Measurements from ENCODE around the gene BPGM. TPM values are rescaled to one million over a fixed set of nuclear protein-coding genes. Genes with fewer than 3 reads are reported as not detected.

Gene BPGM
- polyA plus RNA-seq (2012; ENCODE audit: insufficient read depth, insufficient read length): 19.4 TPM

GRCh38 chr7:134646425-134647305, at the start of gene BPGM:
Gene BPGM, plus strand, starts transcription at chr7:134646853. Its CDS starts 14,655 bp downstream, at chr7:134661508.
- DNase-seq (ENCODE audit: low read depth, low spot score): peak; percentile 100
- H3K4me3 ChIP-seq (ENCODE audit: low read length): peak within 1 kb of the TSS; percentile 73

- DNase-seq (ENCODE audit: low read depth, low spot score): no peak
- no peak overlapping the region for H3K4me3 ChIP-seq (ENCODE audit: low read length)
These were observed 47.3 kb upstream of the BPGM start for GRCh38 chr7:134599371-134599770.

- H3K4me3 ChIP-seq (ENCODE audit: low read length): no peak overlapping the region
- no peak for DNase-seq (ENCODE audit: low read depth, low spot score)
These were observed 45.2 kb upstream of the BPGM start for GRCh38 chr7:134601459-134601858.

- peak; percentile 27 for DNase-seq (ENCODE audit: low read depth, low spot score)
- peak overlapping the region; percentile 11; the same call in 1 of the 2 replicates for H3K4me3 ChIP-seq (ENCODE audit: low read length)
These were observed 43.7 kb upstream of the BPGM start for GRCh38 chr7:134602881-134603451.

GRCh38 chr7:134605978-134606923, 40.4 kb upstream of the BPGM start:
- peak; percentile 48 for DNase-seq (ENCODE audit: low read depth, low spot score)

GRCh38 chr7:134611611-134612151, 35.0 kb upstream of the BPGM start:
- H3K4me3 ChIP-seq (ENCODE audit: low read length): no peak overlapping the region
- no peak for DNase-seq (ENCODE audit: low read depth, low spot score)

More at GRCh38 chr7:134605978-134606923, 40.4 kb upstream of the BPGM start:
- H3K4me3 ChIP-seq (ENCODE audit: low read length): no peak overlapping the region

- no peak overlapping the region for H3K4me3 ChIP-seq (ENCODE audit: low read length)
- no peak for DNase-seq (ENCODE audit: low read depth, low spot score)
These were observed 34.5 kb upstream of the BPGM start for GRCh38 chr7:134612197-134612596.

GRCh38 chr7:134613623-134614347, 32.9 kb upstream of the BPGM start:
- DNase-seq (ENCODE audit: low read depth, low spot score): no peak
- no peak overlapping the region for H3K4me3 ChIP-seq (ENCODE audit: low read length)

- DNase-seq (ENCODE audit: low read depth, low spot score): no peak
These were observed 30.0 kb upstream of the BPGM start for GRCh38 chr7:134616611-134617010.

GRCh38 chr7:134618756-134619530, 27.7 kb upstream of the BPGM start:
- DNase-seq (ENCODE audit: low read depth, low spot score): no peak
- H3K4me3 ChIP-seq (ENCODE audit: low read length): no peak overlapping the region

More at GRCh38 chr7:134616611-134617010, 30.0 kb upstream of the BPGM start:
- no peak overlapping the region for H3K4me3 ChIP-seq (ENCODE audit: low read length)

- DNase-seq (ENCODE audit: low read depth, low spot score): no peak
- H3K4me3 ChIP-seq (ENCODE audit: low read length): no peak overlapping the region
These were observed 26.9 kb upstream of the BPGM start for GRCh38 chr7:134619627-134620331.

- H3K4me3 ChIP-seq (ENCODE audit: low read length): no peak overlapping the region
- DNase-seq (ENCODE audit: low read depth, low spot score): no peak
These were observed 24.2 kb upstream of the BPGM start for GRCh38 chr7:134622303-134622995.

GRCh38 chr7:134623193-134623592, 23.5 kb upstream of the BPGM start:
- H3K4me3 ChIP-seq (ENCODE audit: low read length): no peak overlapping the region
- no peak for DNase-seq (ENCODE audit: low read depth, low spot score)

GRCh38 chr7:134625550-134625949, 21.1 kb upstream of the BPGM start:
- H3K4me3 ChIP-seq (ENCODE audit: low read length): no peak overlapping the region
- DNase-seq (ENCODE audit: low read depth, low spot score): no peak

- no peak overlapping the region for H3K4me3 ChIP-seq (ENCODE audit: low read length)
- DNase-seq (ENCODE audit: low read depth, low spot score): no peak
These were observed 19.4 kb upstream of the BPGM start for GRCh38 chr7:134627109-134627774.

GRCh38 chr7:134627775-134628153, 18.9 kb upstream of the BPGM start:
- DNase-seq (ENCODE audit: low read depth, low spot score): no peak
- H3K4me3 ChIP-seq (ENCODE audit: low read length): no peak overlapping the region
